RWPE1 (cell line): Measurements from ENCODE around the gene SLC4A2.

Experiments
- CTCF ChIA-PET: fragments of 350-600 bp; sonication (Branson Sonifier 250); formaldehyde crosslinking; extraction: SDS; loops from one replicate; lab custom pipeline; 2021; lab: Yijun Ruan, JAX
- POLR2A ChIA-PET: fragments of 400-600 bp; formaldehyde crosslinking; extraction: SDS; loops from one replicate; lab custom pipeline; 2020; ENCODE audit warnings: antibody characterized with exemption; ENCODE audit not compliant: low non-redundant PET; lab: Yijun Ruan, JAX
- DNase-seq: peaks from one replicate; pipeline ENCODE4 v3.0.0; 2012; ENCODE audit warnings: low spot score
- H3K27ac ChIP-seq: fragments of 450-650 bp; 2 replicates; pipeline ENCODE4 v1.5.1; 2017
- CTCF ChIP-seq: fragments of 450-650 bp; conservative IDR thresholded peaks from 2 replicates; pipeline ENCODE4 v1.5.1; 2017; ENCODE audit warnings: low read depth, mild to moderate bottlenecking

The SLC4A2 gene

GRCh38 chr7:151016942-151017341, 42.4 kb upstream of the SLC4A2 start:
- POLR2A ChIA-PET, result no interaction called here
- no peak for TF ChIP-seq CTCF
- CTCF ChIA-PET, result interaction anchor here (0.5 to 1.4 kb wide), 3 partner anchors 15 to 562 kb away, joined by 3 to 5 read pairs (median 3); no protein-coding TSS in a partner anchor
- H3K27ac ChIP-seq, result no peak overlapping the region
- no peak for DNase-seq

- TF ChIP-seq CTCF, result no peak
- POLR2A ChIA-PET, result no interaction called here
- no peak for DNase-seq
- H3K27ac ChIP-seq, result no peak overlapping the region
- CTCF ChIA-PET, result interaction anchor here (0.5 to 1.4 kb wide), 7 partner anchors 8 to 562 kb away, joined by 3 to 6 read pairs (median 3); no protein-coding TSS in a partner anchor
Observed at GRCh38 chr7:151017370-151017952, 41.9 kb upstream of the SLC4A2 start.

GRCh38 chr7:151017953-151018420, 41.4 kb upstream of the SLC4A2 start:
- TF ChIP-seq CTCF, result peak; percentile 99
- POLR2A ChIA-PET, result no interaction called here
- CTCF ChIA-PET, result interaction anchor here (0.5 to 1.4 kb wide), 13 partner anchors 8 to 1179 kb away, joined by 3 to 6 read pairs (median 3); no protein-coding TSS in a partner anchor
- no peak overlapping the region for H3K27ac ChIP-seq
- DNase-seq, result peak; percentile 41

GRCh38 chr7:151018421-151019129, 40.8 kb upstream of the SLC4A2 start:
- POLR2A ChIA-PET, result no interaction called here
- CTCF ChIA-PET, result interaction anchor here (0.5 to 1.2 kb wide), 11 partner anchors 8 to 1180 kb away, joined by 3 to 6 read pairs (median 3); no protein-coding TSS in a partner anchor
- no peak for DNase-seq
- H3K27ac ChIP-seq, result no peak overlapping the region
- TF ChIP-seq CTCF, result peak; percentile 67

- ChIA-PET POLR2A (no interaction called here), CTCF (interaction anchor here (0.9 to 1.2 kb wide), 3 partner anchors 9 to 137 kb away, joined by 3 to 5 read pairs (median 5); no protein-coding TSS in a partner anchor)
- no peak overlapping the region for H3K27ac ChIP-seq
- no peak for TF ChIP-seq CTCF
- DNase-seq, result no peak
Observed at GRCh38 chr7:151019130-151019447, 40.3 kb upstream of the SLC4A2 start.

GRCh38 chr7:151020231-151020630, 39.2 kb upstream of the SLC4A2 start:
- CTCF ChIA-PET, result no interaction called here
- no peak overlapping the region for H3K27ac ChIP-seq
- no peak for TF ChIP-seq CTCF
- no peak for DNase-seq
- POLR2A ChIA-PET, result no interaction called here
